Activated CD4-positive, alpha-beta T cell treated with anti-CD3 and anti-CD28 coated beads, Interleukin-10, Interleukin-2, amounts not matched to agents 100 ng/mL and 50 ng/mL, durations not matched to agents 16 hours and 8 hours (primary cell): ENCODE measurements around the gene RALGAPA2.

ENCODE experiments used
- DNase-seq: peaks from one replicate; pipeline ENCODE4 v3.0.0-alpha.2; 2020

RALGAPA2 gene

GRCh38 chr20:20529597-20529996 is 182.8 kb downstream of the RALGAPA2 start:
- DNase-seq, result no peak

GRCh38 chr20:20528861-20529260 is 183.6 kb downstream of the RALGAPA2 start:
- DNase-seq, result no peak

- DNase-seq, result no peak
Measured at GRCh38 chr20:20527661-20528060, 184.8 kb downstream of the RALGAPA2 start.

- DNase-seq, result no peak
Measured at GRCh38 chr20:20525756-20526155, 186.7 kb downstream of the RALGAPA2 start.

GRCh38 chr20:20525214-20525613 is 187.2 kb downstream of the RALGAPA2 start:
- DNase-seq, result no peak

GRCh38 chr20:20524756-20525155 is 187.7 kb downstream of the RALGAPA2 start:
- no peak for DNase-seq

- DNase-seq, result no peak
Measured at GRCh38 chr20:20521736-20522135, 190.7 kb downstream of the RALGAPA2 start.

- no peak for DNase-seq
Measured at GRCh38 chr20:20520776-20521175, 191.7 kb downstream of the RALGAPA2 start.

GRCh38 chr20:20519269-20519668 is 193.2 kb downstream of the RALGAPA2 start:
- DNase-seq, result no peak

GRCh38 chr20:20518263-20518662 is 194.2 kb downstream of the RALGAPA2 start:
- DNase-seq, result no peak

- DNase-seq, result no peak
Measured at GRCh38 chr20:20517296-20517695, 195.1 kb downstream of the RALGAPA2 start.

- DNase-seq, result no peak
Measured at GRCh38 chr20:20513720-20514119, 198.7 kb downstream of the RALGAPA2 start.

GRCh38 chr20:20505554-20505953 is 206.9 kb downstream of the RALGAPA2 start:
- peak; percentile 68 for DNase-seq

GRCh38 chr20:20503777-20504530 is 208.5 kb downstream of the RALGAPA2 start:
- peak; percentile 76 for DNase-seq

- DNase-seq, result peak; percentile 44
Measured at GRCh38 chr20:20501128-20501527, 211.3 kb downstream of the RALGAPA2 start.

GRCh38 chr20:20500312-20500711 is 212.1 kb downstream of the RALGAPA2 start:
- no peak for DNase-seq

GRCh38 chr20:20499439-20499838 is 213.0 kb downstream of the RALGAPA2 start:
- no peak for DNase-seq

- no peak for DNase-seq
Measured at GRCh38 chr20:20498076-20498861, 214.2 kb downstream of the RALGAPA2 start.

GRCh38 chr20:20497242-20497978 is 215.0 kb downstream of the RALGAPA2 start:
- peak; percentile 63 for DNase-seq

GRCh38 chr20:20495729-20496503 is 216.5 kb downstream of the RALGAPA2 start:
- peak; percentile 61 for DNase-seq

GRCh38 chr20:20493701-20494100 is 218.7 kb downstream of the RALGAPA2 start:
- DNase-seq, result no peak

GRCh38 chr20:20492521-20493332 is 219.7 kb downstream of the RALGAPA2 start:
- no peak for DNase-seq
